Liver (tissue), 9 donors: ENCODE results near the gene NPPA. TPM values are rescaled to one million over a fixed set of nuclear protein-coding genes. Genes with fewer than 3 reads are reported as not detected.

ENCODE experiments used
- DNase-seq: peaks from one replicate; pipeline ENCODE4 v3.0.0-alpha.2; 2017; ENCODE audit warnings: low spot score
- H3K27ac ChIP-seq, 2 donors: one replicate each; pipeline ENCODE4 v1.7.0; 2013; ENCODE audit warnings: inconsistent platforms in 2 of 2, low read length in 2 of 2, control low read depth in 1 of 2, low read depth in 1 of 2, mild to moderate bottlenecking in 1 of 2
- H3K27me3 ChIP-seq, 4 donors: one replicate each; pipeline versions ENCODE4 v1.6.1 to v1.7.0; 2013; ENCODE audit warnings: low read length in 3 of 4, inconsistent platforms in 1 of 4, mild to moderate bottlenecking in 1 of 4, moderate library complexity in 1 of 4; ENCODE audit not compliant: control insufficient read depth in 4 of 4, insufficient read depth in 4 of 4
- H3K36me3 ChIP-seq, 4 donors: one replicate each; pipeline versions ENCODE4 v1.6.1 to v1.7.0; 2013; ENCODE audit warnings: low read length in 3 of 4, mild to moderate bottlenecking in 3 of 4, low read depth in 1 of 4, moderate library complexity in 1 of 4; ENCODE audit not compliant: control insufficient read depth in 4 of 4, insufficient read depth in 3 of 4
- H3K4me1 ChIP-seq, 4 donors: one replicate each; pipeline versions ENCODE4 v1.6.1 to v1.7.0; 2013; ENCODE audit warnings: low read length in 3 of 4, mild to moderate bottlenecking in 3 of 4, moderate library complexity in 1 of 4; ENCODE audit not compliant: control insufficient read depth in 4 of 4, insufficient read depth in 4 of 4
- H3K4me3 ChIP-seq, 3 donors: one replicate each; pipeline versions ENCODE4 v1.6.1 to v1.7.0; 2013; ENCODE audit warnings: low read length in 3 of 3, control low read depth in 1 of 3, low read depth in 1 of 3, mild to moderate bottlenecking in 1 of 3
- H3K9ac ChIP-seq, 2 donors: one replicate each; pipeline ENCODE4 v1.7.0; 2013; ENCODE audit warnings: low read length in 2 of 2, mild to moderate bottlenecking in 2 of 2, moderate library complexity in 2 of 2, control low read depth in 1 of 2, low read depth in 1 of 2
- H3K9me3 ChIP-seq, 4 donors: one replicate each; pipeline versions ENCODE4 v1.6.1 to v1.7.0; 2013; ENCODE audit warnings: low read length in 3 of 4; ENCODE audit not compliant: control insufficient read depth in 4 of 4
- EGR1 ChIP-seq, 2 donors: IDR thresholded peaks; 2 replicates each; pipeline ENCODE4 v1.6.1; 2016 to 2018; ENCODE audit warnings: antibody characterized with exemption in 2 of 2, low read depth in 2 of 2
- FOXA1 ChIP-seq: IDR thresholded peaks from 2 replicates; pipeline ENCODE4 v1.6.1; 2016; ENCODE audit warnings: antibody characterized with exemption
- FOXA2 ChIP-seq: IDR thresholded peaks from 2 replicates; pipeline ENCODE4 v1.6.1; 2016; ENCODE audit warnings: antibody characterized with exemption
- GABPA ChIP-seq, 2 donors: IDR thresholded peaks in 1 of 2; conservative IDR thresholded peaks in 1 of 2; 2 replicates each; pipeline ENCODE4 v1.6.1; 2016; ENCODE audit warnings: antibody characterized with exemption in 2 of 2, mild to moderate bottlenecking in 1 of 2, moderate library complexity in 1 of 2
- HNF4A ChIP-seq, 2 donors: conservative IDR thresholded peaks; 2 replicates each; pipeline ENCODE4 v1.6.1; 2016; ENCODE audit warnings: antibody characterized with exemption in 2 of 2, mild to moderate bottlenecking in 2 of 2
- HNF4G ChIP-seq: IDR thresholded peaks from 2 replicates; pipeline ENCODE4 v1.6.1; 2016; ENCODE audit warnings: antibody characterized with exemption
- JUND ChIP-seq, 2 donors: IDR thresholded peaks; 2 replicates each; pipeline ENCODE4 v1.6.1; 2016; ENCODE audit warnings: antibody characterized with exemption in 2 of 2
- NR2F2 ChIP-seq: IDR thresholded peaks from 2 replicates; pipeline ENCODE4 v1.6.1; 2016; ENCODE audit warnings: antibody characterized with exemption
- RAD21 ChIP-seq, 2 donors: IDR thresholded peaks; 2 replicates each; pipeline ENCODE4 v1.6.1; 2016; ENCODE audit warnings: antibody characterized with exemption in 2 of 2, mild to moderate bottlenecking in 2 of 2
- RXRA ChIP-seq, 2 donors: IDR thresholded peaks; 2 replicates each; pipeline ENCODE4 v1.6.1; 2017 to 2018; ENCODE audit warnings: antibody characterized with exemption in 2 of 2, mild to moderate bottlenecking in 1 of 2
- SP1 ChIP-seq: IDR thresholded peaks from 2 replicates; pipeline ENCODE4 v1.6.1; 2018; ENCODE audit warnings: antibody characterized with exemption, mild to moderate bottlenecking
- TAF1 ChIP-seq: conservative IDR thresholded peaks from 2 replicates; pipeline ENCODE4 v1.6.1; 2016; ENCODE audit warnings: antibody characterized with exemption, mild to moderate bottlenecking
- YY1 ChIP-seq: IDR thresholded peaks from 2 replicates; pipeline ENCODE4 v1.6.1; 2016; ENCODE audit warnings: antibody characterized with exemption, mild to moderate bottlenecking
- WGBS: extraction: QIAGEN DNeasy Blood & Tissue Kit; methylation state at CpG from one replicate; pipeline ENCODE4 v1.1.7; 2013; 5-methylcytosine and 5-hydroxymethylcytosine counted together
- polyA plus RNA-seq, 2 donors: library from polyadenylated mRNA; stranded (reverse) in 1 of 2; unstranded in 1 of 2; fragments of 200-250 nt in 1 of 2; fragments of >200 nt in 1 of 2; fragmentation: Nextera tagmentation in 1 of 2; extraction: Ambion mirVana in 1 of 2; gene quantifications; one replicate each; pipeline versions ENCODE4 v1.2.1 to v1.2.3, GENCODE V29; 2013 to 2015
- total RNA-seq, 2 donors: library from RNA; depleted of rRNA; stranded (reverse); fragments of >200 nt; gene quantifications; one replicate each; pipeline ENCODE4 v1.2.3, GENCODE V29; 2014
- TF ChIP-seq, protein P1 (sequence below): IDR thresholded peaks from 2 replicates; pipeline ENCODE4 v1.6.1; 2016; ENCODE audit warnings: antibody characterized with exemption
- TF ChIP-seq, protein P2 (sequence below): IDR thresholded peaks from 2 replicates; pipeline ENCODE4 v1.6.1; 2016; ENCODE audit warnings: antibody characterized with exemption
- TF ChIP-seq, protein P3 (sequence below): fragments of 150-350 bp; IDR thresholded peaks from 2 replicates; pipeline ENCODE4 v1.5.1; 2017; ENCODE audit warnings: improper control_type of control experiment, low read depth, low read length; ENCODE audit not compliant: missing input control
- TF ChIP-seq, protein P4 (sequence below): IDR thresholded peaks from 2 replicates; pipeline ENCODE4 v1.6.1; 2016; ENCODE audit warnings: antibody characterized with exemption
- TF ChIP-seq, protein P5 (sequence below): IDR thresholded peaks from 2 replicates; pipeline ENCODE4 v1.6.1; 2016; ENCODE audit warnings: antibody characterized with exemption, mild to moderate bottlenecking
- donor health status: healthy.
- donor health status: healthy.
- donor health status: healthy.
- donor health status: healthy.
- donor health status: healthy.

The NPPA gene
- total and polyA plus RNA-seq, 4 donors: 0.12 TPM; not detected in 3

DNA sequence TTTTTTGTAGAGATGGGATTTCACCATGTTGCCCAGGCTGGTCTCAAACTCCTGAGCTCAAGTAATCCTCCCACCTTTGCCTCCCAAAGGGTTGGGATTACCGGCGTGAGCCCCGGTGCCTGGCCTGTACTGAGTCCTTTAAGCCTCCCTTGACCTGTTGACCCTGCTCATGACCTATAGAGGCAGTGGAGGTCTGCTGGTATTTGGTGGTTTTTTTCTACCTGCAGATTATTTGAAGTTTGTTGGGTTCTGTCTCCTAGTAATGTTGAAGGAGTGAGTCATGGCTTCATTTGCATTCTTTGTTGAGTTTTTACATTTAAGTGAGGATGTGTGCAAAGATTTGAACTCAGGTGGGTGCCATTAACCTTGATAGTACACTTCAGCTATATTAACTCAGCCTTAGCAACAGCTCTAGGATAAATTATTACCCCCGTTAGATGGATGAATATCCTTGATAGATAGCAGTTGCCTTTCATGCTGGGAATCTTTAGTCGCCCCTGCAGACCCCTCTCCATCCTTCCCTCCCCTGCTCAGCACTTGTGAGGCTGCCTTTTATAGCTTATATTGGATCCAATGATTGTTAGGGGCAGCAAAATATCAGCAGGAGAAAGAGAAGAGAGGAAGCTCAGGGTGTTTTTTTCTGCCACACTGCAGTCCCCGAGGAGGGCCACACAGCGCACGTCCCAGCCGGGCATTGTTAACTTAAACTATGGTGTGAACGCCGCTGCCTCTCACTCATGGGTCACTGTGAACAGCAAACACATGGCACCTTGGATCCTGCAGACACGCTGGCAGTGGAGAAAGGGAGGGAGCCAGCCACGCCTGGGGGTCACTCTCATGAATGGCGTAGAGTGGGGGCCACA, 26.0 kb upstream of the NPPA start:
- no peak for DNase-seq
- no peaks in the 10 kb centered on the region for H3K36me3 ChIP-seq
- H3K27ac ChIP-seq: no peak overlapping the region
- WGBS: 83% methylated on average over 14 of the region's 14 CpGs
- no peak overlapping the region for H3K9ac ChIP-seq
- H3K9me3 ChIP-seq: no peaks in the 10 kb centered on the region
- no peak overlapping the region for H3K4me3 ChIP-seq
- TF ChIP-seq HNF4G (no peak), RXRA (IDR thresholded peaks at IDR 0.05) (no peak), JUND (IDR thresholded peaks at IDR 0.05) (no peak), FOXA1 (no peak), NR2F2 (no peak), EGR1 (IDR thresholded peaks at IDR 0.05; ENCODE audit: low read depth in 2 of 2) (no peak), GABPA (IDR thresholded peaks at IDR 0.05 in 1 of 2, conservative IDR thresholded peaks at IDR 0.05 in 1 of 2) (no peak), YY1 (no peak), TAF1 (no peak), HNF4A (conservative IDR thresholded peaks at IDR 0.05) (no peak), FOXA2 (no peak), SP1 (no peak)
- TF ChIP-seq, protein P1, sequence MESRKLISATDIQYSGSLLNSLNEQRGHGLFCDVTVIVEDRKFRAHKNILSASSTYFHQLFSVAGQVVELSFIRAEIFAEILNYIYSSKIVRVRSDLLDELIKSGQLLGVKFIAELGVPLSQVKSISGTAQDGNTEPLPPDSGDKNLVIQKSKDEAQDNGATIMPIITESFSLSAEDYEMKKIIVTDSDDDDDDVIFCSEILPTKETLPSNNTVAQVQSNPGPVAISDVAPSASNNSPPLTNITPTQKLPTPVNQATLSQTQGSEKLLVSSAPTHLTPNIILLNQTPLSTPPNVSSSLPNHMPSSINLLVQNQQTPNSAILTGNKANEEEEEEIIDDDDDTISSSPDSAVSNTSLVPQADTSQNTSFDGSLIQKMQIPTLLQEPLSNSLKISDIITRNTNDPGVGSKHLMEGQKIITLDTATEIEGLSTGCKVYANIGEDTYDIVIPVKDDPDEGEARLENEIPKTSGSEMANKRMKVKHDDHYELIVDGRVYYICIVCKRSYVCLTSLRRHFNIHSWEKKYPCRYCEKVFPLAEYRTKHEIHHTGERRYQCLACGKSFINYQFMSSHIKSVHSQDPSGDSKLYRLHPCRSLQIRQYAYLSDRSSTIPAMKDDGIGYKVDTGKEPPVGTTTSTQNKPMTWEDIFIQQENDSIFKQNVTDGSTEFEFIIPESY: no peak
- TF ChIP-seq, protein P2, sequence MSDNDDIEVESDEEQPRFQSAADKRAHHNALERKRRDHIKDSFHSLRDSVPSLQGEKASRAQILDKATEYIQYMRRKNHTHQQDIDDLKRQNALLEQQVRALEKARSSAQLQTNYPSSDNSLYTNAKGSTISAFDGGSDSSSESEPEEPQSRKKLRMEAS: no peak
- TF ChIP-seq, protein P3, sequence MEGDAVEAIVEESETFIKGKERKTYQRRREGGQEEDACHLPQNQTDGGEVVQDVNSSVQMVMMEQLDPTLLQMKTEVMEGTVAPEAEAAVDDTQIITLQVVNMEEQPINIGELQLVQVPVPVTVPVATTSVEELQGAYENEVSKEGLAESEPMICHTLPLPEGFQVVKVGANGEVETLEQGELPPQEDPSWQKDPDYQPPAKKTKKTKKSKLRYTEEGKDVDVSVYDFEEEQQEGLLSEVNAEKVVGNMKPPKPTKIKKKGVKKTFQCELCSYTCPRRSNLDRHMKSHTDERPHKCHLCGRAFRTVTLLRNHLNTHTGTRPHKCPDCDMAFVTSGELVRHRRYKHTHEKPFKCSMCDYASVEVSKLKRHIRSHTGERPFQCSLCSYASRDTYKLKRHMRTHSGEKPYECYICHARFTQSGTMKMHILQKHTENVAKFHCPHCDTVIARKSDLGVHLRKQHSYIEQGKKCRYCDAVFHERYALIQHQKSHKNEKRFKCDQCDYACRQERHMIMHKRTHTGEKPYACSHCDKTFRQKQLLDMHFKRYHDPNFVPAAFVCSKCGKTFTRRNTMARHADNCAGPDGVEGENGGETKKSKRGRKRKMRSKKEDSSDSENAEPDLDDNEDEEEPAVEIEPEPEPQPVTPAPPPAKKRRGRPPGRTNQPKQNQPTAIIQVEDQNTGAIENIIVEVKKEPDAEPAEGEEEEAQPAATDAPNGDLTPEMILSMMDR: no peak
- TF ChIP-seq, protein P4, sequence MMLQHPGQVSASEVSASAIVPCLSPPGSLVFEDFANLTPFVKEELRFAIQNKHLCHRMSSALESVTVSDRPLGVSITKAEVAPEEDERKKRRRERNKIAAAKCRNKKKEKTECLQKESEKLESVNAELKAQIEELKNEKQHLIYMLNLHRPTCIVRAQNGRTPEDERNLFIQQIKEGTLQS: no peak
- H3K4me1 ChIP-seq: no peaks in the 10 kb centered on the region
- H3K27me3 ChIP-seq: no peaks in the 10 kb centered on the region

DNA sequence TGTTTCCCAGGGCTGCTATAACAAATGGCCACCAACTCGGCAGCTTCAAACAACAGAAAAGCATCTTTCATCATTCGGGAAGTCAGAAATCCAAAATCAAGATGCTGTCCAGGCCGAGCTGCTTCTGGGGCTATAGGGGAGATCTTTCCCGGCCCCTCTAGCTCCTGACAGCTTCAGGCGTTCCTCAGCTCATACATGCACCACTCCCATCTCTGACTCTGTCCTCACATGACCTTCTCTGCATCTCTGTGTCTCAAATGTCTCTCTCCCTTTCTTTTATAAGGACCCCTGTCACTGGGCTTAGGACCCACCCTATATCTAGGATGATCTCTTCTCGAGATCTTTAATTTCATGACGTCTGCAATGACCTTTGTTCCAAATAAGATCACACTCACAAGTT, 25.0 kb upstream of the NPPA start:
- H3K27ac ChIP-seq: no peak overlapping the region
- no peak overlapping the region for H3K9ac ChIP-seq
- no peak for TF ChIP-seq JUND (IDR thresholded peaks at IDR 0.05)
- TF ChIP-seq, protein P2: no peak
- TF ChIP-seq RAD21 (IDR thresholded peaks at IDR 0.05): no peak
- TF ChIP-seq FOXA1: no peak
- no peak for TF ChIP-seq YY1
- TF ChIP-seq, protein P1: no peak
- TF ChIP-seq TAF1: no peak
- TF ChIP-seq, protein P3: no peak
- no peak for TF ChIP-seq NR2F2
- TF ChIP-seq, protein P5, sequence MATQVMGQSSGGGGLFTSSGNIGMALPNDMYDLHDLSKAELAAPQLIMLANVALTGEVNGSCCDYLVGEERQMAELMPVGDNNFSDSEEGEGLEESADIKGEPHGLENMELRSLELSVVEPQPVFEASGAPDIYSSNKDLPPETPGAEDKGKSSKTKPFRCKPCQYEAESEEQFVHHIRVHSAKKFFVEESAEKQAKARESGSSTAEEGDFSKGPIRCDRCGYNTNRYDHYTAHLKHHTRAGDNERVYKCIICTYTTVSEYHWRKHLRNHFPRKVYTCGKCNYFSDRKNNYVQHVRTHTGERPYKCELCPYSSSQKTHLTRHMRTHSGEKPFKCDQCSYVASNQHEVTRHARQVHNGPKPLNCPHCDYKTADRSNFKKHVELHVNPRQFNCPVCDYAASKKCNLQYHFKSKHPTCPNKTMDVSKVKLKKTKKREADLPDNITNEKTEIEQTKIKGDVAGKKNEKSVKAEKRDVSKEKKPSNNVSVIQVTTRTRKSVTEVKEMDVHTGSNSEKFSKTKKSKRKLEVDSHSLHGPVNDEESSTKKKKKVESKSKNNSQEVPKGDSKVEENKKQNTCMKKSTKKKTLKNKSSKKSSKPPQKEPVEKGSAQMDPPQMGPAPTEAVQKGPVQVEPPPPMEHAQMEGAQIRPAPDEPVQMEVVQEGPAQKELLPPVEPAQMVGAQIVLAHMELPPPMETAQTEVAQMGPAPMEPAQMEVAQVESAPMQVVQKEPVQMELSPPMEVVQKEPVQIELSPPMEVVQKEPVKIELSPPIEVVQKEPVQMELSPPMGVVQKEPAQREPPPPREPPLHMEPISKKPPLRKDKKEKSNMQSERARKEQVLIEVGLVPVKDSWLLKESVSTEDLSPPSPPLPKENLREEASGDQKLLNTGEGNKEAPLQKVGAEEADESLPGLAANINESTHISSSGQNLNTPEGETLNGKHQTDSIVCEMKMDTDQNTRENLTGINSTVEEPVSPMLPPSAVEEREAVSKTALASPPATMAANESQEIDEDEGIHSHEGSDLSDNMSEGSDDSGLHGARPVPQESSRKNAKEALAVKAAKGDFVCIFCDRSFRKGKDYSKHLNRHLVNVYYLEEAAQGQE: no peak
- no peak for TF ChIP-seq RXRA (IDR thresholded peaks at IDR 0.05)
- no peaks in the 10 kb centered on the region for H3K36me3 ChIP-seq
- H3K4me3 ChIP-seq: no peak overlapping the region
- no peak for DNase-seq
- H3K4me1 ChIP-seq: no peaks in the 10 kb centered on the region
- 58% methylated on average over 7 of the region's 7 CpGs for WGBS
- H3K9me3 ChIP-seq: no peaks in the 10 kb centered on the region
- H3K27me3 ChIP-seq: no peaks in the 10 kb centered on the region
